ENCODE results near the gene CCDC60.

CCDC60 gene

DNA sequence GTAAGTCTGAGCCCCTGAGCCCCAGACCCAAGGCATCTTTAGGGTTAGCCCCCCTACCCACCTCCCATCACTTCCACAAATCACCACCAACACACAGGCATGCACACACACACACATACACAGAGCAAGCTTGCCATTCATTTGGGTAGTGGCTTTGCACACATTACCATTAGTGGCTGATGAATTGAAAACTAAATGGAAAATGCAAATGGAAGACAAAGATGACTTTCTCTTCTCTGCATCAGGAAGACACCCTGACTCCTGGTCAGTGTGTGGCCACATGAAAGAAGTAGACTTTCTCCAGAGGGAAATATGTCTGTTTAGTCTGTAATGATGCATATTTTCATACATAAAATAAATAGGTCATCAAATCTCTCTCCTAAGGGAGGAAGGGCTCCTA, 55.2 kb downstream of the CCDC60 start:
- DNase-seq, result no peak

DNA sequence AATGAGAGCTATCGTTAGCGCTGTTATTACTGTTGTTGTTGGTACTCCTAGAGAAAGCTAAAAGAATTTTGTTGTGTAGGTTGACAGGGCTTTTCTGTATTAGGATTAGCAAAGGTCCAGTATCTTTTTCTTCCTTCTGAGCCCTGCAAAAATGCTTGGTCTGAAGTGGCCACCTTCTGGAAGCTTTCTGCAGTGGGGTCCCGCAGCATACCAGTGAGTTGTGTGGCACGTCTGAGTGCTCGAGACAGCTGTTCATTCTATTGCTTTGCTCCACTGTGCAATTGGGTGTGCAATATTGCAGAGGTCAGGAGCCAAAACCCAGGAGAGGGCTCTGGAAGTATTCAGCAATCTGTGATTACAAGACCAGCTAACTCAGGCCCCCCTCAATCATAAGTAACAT, 57.1 kb downstream of the CCDC60 start:
- no peak for DNase-seq

DNA sequence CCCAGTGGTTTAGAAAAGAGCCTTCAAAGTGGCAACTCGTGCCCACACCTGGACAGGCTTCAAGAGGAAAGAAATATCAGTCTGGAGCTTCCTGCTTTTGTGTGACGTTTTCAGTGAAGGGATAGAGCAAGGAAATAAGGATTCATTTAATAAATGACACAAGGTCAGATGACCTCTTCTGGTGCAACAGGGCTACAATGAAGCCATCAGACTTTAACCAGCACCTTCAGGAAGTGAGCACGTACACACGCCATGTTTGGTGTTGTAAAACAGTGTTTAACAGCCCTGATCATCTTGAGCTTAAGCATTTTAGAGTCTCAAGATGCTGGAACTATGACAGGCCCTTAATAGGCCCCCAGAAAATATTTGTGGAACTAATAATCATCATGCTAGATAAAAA, 59.1 kb downstream of the CCDC60 start:
- no peak for DNase-seq

DNA sequence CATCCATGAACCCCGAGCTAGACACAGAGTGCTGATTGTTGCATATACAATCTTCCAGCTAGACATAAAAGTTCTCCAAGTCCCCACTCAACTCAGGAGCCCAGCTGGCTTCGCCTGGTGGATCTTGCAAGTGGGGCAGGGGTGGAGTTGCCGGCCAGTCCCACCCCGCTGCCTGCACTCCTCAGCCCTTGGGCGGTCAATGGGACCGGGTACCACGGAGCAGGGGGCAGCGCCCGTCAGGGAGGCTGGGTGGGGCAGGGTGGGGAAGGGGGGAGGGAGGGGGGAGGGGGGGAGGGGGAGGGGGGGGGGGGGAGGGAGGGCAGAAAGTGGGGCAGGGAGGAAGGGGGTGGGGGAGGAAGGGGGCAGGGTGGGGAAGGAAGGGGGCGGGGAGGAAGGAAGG, 63.0 kb downstream of the CCDC60 start:
- DNase-seq, result no peak

DNA sequence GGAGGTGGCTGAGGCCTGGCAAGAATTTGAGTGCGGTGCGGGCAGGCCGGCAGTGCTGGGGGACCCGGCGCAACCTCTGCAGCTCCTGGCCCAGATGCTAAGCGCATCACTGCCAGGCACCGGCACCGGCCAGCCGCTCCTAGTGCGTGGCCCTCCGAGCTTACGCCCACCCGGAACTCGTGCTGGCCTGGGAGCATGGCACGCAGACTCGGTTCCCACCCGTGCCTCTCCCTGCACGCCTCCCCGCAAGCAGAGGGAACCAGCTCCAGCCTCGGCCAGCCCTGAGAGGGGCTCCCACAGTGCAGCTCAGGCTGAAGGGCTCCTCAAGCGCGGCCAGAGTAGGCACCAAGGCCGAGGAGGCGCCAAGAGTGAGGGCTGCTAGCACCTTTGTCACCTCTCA, 63.7 kb downstream of the CCDC60 start:
- DNase-seq, result no peak

DNA sequence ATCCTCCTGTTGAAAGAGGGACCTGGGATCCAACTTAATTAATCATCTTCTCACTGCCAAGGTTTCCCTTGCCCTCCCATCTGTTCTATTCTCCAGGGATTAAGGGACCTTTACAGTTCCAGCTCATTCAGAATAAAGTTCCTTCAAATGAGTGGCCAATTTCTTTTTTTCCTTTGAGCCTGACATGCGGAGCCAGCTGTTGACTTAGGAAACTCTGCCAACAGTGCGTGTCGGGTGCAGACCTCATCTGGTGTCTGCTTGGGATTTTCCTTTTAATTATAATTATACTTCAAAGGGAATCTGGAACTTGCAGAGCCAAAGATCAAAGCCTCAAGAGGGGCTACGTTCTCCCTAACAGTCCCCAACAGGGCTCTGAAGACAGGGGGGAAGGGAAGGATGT, 64.8 kb downstream of the CCDC60 start:
- DNase-seq, result no peak

DNA sequence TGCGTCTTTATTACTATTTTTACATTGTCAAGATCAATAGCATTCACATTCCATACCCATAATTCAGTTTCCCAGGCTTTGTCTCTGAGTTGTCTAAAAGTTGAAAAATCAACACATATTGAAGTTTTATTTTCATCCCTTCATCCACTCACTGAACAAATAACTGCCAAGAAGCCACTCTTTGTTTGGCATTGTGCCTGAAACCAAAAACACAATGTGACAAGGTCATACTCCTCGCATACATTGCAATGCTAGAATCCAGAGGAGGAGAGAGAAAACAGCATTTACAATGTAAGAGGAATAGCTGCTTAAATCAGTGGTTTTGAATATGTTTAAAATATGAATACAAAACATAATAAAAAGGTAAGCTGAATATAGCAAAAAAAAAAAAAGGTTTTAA, 71.8 kb downstream of the CCDC60 start:
- DNase-seq, result no peak

DNA sequence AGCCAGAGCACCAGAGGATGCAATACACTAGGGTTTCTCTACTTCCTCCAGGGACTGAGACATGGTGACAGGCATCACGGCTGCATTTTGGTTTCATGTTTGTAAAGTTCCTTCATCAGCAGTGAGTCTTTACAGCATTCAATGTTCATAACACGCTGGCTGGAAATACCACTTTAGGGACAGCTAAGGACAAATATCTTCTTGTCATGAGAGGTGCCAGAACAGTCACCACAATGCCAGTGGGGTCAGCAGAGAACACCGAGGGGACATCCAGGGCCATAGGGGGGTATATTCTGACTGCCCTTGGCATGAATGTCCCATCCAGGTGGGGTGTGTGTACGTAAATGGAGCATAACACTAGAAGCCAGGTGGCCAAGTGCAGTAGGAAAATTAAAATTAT, 72.3 kb downstream of the CCDC60 start:
- no peak for DNase-seq

DNA sequence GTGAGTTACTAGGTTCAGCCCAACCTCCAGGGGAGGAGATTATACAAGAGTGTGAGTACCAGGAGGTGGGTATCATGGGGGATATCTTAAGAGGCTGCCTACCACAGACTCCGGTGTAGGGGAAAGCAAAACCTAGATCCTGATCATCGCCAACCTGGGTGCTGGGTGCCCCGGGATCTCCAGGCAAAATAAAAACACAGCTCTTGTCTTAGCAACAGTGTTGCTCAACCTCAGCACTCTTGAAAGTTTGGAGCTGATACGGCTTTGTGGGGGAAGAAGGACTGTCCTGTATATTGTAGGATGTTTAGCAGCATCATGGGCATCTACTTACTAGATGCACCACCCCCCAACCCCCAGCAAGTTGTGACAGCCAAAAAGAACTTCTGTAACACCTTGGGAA, 74.5 kb downstream of the CCDC60 start:
- DNase-seq, result no peak

DNA sequence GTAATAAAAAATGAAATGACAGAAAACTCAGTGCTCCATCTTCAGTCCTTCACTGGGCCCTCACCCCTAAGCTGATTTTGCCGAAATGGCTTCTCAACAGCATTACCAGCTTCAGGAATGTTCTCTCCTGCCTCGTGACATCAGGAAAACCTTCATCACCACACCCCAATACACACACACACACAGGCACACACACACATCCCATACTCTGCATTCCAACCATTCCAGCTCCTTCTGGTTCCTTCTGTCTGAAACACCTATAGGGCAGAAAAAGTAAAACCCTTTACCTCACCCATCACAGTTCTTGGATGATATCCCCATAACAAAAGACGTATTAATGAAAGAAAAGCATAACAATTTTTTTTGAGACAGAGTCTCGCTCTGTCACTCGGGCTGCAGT, 75.9 kb downstream of the CCDC60 start:
- DNase-seq, result no peak

DNA sequence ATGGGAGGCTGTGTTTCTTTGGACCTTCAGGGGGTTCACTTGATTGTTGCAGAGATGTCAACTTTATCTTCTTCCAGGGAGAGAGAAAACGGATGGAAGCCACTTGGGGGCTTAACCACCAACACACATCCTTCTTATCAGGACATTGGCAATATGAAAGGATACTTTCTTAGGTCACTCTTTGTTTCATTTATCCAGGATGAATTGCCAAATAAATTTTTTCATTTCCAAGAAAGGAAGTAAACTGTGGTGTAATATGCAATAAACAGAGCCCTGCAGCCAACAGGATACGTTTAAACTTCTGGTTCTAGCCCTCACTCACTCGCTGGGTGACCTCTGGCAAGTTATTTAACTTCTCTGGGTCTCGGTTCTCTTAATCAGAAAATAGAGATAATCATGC, 77.8 kb downstream of the CCDC60 start:
- DNase-seq, result no peak

DNA sequence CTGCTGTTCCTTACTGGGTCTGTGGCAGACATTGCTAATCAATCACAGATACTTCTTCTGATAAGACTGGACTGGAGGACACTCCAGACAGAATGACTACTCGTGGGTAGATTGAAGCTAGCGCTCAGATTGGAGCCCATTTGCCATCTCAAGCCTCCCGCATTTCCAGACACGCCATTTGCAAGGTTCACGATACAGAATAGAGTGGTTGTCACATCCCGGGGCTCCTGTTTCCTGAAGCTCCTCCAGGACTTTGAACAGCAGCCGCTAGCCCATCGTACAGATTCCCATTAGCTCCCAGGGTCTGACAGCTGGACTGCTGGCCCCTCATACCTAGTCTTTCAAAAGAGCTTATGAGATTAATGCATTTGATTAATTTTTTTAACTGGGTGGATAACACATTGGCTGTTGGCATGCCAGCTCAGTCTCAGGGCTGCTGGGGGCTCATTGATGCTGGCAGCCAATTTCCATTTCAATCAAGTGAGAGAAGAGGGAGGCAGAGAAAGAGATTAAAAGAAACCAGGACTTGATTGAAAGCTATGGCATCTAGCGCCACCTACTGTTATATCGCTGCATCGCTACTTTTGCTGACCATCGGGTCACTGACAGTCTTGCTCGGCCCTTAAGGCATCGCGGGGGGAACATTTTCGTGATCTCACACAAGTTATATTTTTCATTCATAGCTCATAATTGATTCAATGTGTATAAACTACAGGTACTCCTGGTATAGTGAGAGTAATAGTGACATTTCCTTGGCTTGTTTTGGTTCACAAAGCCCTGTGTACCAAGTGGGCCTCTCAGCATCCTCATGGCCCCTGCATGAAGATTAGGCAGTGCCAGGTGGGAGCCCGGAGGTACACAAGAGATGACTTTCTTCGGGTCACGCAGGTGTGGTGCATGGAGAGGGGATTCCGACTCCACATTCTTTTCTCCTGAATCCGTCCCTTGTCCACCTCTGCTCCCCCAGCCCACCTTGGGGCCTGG, 78.6 kb downstream of the CCDC60 start:
- peak; percentile 13 for DNase-seq

DNA sequence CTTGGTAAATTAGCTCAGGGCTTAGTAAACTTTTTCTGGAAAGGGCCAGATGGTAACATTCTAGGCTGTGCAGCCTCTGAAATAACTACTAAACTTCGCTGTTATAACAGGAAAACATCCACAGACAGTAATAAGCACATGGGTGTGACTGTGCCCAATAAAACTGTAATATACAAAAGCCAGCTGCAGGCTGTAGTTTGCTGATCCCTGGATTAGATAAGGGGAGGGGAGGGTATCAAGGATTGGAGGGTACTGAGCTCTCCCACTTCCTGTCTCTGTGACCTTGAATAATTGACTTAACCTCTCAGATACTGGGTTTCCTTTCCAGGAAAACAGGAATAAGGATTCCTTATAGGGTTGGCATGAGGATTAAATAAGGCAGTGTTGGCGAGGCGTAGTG, 81.2 kb downstream of the CCDC60 start:
- no peak for DNase-seq

DNA sequence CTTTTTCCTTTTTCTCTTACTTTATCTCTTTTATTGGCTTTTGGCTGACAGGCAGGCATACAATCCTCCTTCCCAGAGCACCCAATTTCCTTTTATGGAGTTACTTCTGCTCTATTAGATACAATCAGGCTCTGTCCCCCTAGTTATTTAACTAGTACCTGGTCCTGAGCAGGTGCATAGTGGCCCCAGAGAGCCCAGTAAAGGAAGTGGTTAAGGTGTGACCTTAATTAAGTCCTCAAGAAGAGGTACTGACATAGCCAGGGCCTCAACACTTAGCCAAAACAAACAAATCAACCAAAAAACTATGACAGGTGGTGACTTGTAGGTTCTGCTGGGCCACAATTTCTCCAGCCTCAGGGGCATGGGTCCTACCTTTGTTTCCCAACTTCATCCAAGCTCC, 82.9 kb downstream of the CCDC60 start:
- DNase-seq, result no peak

DNA sequence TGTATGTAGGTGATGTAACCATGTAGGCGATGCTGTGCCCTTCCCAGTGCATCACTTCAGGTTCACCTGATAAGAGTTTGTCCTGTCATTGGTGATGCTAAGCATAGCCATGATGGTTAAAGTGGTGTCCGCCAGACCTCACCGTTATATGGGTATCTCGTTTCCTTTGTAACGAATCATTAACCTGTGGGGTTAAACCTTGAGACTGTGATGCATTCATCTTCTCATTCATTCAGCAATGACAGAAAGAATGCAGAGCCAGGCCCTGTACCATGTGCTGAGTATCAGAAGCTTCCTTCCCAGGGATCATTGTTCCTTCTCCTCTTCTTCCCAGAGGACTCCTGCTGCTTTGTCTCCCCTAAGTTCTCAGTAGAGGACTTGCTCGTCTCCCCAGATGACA, 84.9 kb downstream of the CCDC60 start:
- no peak for DNase-seq

DNA sequence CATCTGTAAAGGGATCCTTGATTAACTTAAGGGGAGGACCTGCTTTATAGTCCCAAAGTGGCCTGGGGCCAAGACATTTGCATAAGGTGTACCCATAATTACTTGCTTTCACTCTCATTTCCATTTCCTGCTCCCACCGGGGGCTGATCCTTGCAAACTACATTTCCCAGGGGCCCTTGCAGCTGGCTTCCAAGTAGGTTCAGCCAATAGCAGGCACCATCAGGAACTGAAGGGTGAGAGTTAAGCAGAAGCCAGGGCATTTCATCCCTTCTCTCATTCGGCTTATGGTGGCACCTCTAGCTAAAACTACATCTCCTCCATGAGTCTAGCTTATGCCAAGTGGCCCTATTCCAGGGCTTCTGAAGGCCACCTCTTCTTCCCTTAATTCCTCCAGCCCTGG, 88.8 kb downstream of the CCDC60 start:
- no peak for DNase-seq

DNA sequence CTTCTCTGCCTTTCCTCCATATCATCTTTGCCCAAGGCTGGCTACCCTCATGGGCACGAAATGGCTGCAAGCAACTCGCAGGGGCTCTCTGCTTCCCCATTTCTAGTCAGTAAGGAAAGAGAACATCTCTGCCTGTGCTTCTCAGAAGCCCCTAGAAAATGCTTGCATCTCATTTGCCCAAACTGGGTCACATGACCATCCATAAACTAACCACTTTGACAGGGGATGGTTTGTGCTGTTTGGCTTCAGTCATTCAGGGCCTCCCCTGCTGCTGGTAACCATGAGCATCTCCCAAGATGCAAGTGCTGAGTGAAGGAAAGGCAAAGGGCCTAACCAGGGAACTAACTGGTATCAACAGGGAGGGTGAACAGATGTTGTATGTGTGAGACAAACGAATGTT, 91.1 kb downstream of the CCDC60 start:
- no peak for DNase-seq

DNA sequence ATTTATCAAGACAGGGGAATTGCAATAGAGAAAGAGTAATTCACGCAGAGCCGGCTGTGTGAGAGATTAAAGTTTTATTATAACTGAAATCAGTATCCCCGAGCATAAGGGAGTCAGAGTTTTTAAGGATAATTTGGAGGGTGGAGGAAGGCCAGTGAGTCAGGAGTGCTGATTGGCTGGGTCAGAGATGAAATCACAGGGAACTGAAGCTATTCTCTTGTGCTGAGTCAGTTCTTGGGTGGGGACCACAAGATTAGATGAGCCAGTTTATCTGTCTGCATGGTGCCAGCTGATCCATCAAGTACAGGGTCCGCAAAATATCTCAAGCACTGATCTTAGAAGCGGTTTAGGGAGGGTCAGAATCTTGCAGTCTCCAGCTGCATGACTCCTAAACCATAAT, 96.6 kb downstream of the CCDC60 start:
- no peak for DNase-seq

DNA sequence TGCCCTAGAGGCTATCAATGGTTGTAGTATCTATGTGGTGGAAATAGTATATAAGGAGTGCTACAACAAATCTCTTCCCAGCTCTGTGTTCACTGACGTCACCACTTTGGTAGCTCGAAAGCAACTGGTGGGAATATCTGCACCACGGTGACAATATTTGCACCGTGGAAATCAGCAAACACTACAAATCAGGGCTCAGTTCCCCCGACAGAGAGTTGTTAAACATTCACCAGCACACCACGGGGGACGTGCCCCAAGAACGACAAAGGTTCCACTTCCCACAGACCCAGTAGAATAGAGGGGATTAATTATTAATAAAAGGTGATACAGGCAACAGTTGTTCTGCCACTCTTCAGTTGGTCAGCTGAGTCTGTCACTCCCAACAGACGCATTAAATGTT, 98.4 kb downstream of the CCDC60 start:
- DNase-seq, result no peak

DNA sequence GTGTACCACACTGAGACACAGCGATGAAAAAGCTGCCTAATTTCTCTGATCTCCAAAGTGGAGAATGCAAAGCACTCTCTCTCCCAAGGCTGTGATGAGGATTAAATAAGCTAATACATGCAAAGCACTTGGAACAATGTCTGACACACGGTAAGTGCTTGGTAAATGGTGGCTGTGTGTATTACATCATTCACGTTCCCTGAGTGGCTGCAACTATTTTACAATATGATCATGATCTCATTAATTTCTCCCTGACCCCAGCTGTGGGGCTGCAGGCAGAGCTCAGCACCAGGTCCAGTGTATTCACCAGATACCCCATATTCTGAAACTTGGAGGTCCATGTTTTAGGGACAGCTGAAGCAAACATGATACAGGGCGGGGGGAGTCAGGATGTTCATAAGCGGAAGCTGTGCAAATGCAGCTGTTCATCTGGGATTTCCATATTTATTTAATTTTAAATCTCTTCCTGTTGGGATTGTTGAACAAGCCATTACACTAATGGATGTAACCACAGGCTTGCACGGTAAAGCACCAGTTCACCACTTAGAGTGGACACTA, 106.4 kb downstream of the CCDC60 start:
- no peak for DNase-seq

DNA sequence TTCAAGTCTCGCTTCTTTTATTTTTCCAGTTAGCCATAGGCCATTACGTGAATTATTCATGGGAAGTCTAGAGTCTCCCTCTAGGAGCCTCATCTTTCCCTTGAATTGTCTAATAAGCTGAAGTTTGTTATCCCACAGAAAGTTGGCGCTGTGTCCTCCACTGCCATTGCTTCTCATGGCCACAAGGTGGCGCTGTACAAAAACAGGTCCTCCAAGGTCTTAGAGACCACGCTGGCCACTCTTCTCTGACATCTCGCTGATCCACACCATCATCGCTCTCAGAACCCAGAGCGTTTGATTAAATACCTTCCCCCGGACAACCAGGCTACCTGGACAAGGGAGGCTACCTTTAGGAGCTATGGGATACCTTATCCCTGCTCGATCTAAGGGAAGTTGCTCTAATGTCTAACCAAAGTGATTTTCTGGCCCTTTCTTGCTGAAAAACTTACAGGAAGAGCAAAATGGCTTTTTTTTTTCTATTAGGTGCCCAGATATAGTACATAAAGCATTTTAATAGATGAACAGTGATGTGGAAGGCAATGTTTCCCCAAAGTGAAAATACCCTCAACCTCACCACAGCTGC, 110.0 kb downstream of the CCDC60 start:
- DNase-seq, result peak; percentile 31

DNA sequence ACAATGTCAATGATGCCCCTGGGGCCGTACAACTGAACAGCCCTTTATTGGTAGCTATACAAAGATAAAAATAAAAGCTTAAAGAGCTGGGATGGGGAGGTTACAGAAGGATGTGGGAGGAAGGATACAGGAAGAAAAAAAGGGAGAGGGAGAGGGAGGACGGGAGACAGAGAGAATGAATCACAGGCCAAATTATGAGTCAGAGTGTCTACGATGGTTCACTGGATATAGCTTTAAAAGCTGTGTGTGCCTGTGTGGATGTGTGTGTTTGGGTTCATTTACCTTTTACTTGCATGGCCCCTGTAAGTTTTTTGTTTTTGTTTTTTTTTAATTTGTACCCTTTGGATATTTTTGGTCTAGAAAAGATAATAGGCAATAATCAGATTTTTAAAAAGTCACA, 111.9 kb downstream of the CCDC60 start:
- DNase-seq, result no peak

DNA sequence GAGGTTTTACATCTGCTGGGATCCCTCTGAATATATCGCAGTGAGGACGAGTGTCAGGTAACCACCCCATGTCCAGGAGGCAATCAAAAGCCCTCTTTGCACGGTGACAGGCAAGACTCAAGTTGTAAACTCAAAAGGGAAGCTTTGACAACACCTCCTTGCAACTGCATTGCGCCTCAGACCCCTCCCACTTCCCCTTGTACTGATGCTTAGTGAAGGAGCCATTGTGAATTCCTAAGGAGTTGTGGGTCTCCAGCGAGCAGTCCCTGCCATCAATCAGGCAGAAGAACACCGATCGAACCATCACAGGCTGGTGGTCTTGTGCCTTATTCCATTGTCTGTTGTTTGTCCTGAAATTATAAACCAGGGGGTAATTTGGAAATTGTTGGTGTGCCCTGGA, 112.6 kb downstream of the CCDC60 start:
- DNase-seq, result no peak

DNA sequence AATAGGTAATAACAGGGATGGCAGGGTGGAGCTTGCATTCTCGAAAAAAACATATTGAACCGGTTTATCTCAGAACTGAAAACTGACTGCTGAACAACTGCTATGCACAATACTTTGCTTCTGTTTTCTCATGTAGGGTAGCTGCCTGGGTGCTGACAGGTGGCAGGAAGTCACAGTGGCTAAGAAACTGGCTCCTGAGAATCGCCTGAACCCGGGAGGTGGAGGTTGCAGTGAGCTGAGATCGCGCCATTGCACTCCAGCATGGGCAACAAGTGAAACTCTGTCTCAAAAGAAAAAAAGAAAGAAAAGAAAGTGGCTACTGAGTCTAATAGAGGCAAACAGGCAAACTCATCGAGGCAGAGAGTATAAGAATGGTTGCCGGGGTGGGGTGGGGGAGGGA, 113.1 kb downstream of the CCDC60 start:
- DNase-seq, result no peak
